Large intestine (tissue), 3 donors: ENCODE measurements around the gene WHRN. TPM values are rescaled to one million over a fixed set of nuclear protein-coding genes. Genes with fewer than 3 reads are reported as not detected.

Experiments
- DNase-seq, 2 donors: peaks; one replicate each; pipeline versions ENCODE4 v3.0.0 to v3.0.0-alpha.2; 2013
- H3K27ac ChIP-seq: one replicate; pipeline ENCODE4 v1.5.1; 2013; ENCODE audit warnings: low read length
- H3K27me3 ChIP-seq: 2 replicates; pipeline ENCODE4 v1.6.1; 2013; ENCODE audit warnings: low read length; ENCODE audit not compliant: control insufficient read depth, insufficient read depth
- H3K36me3 ChIP-seq: 2 replicates; pipeline ENCODE4 v1.6.1; 2013; ENCODE audit warnings: low read length; ENCODE audit not compliant: control insufficient read depth, insufficient read depth
- H3K4me1 ChIP-seq: one replicate; pipeline ENCODE4 v1.6.1; 2013; ENCODE audit warnings: low read length; ENCODE audit not compliant: control insufficient read depth, insufficient read depth
- H3K4me3 ChIP-seq: one replicate; pipeline ENCODE4 v1.5.1; 2013; ENCODE audit warnings: low read length
- H3K9me3 ChIP-seq: one replicate; pipeline ENCODE4 v1.6.1; 2013; ENCODE audit warnings: mild to moderate bottlenecking, low read depth, low read length, moderate library complexity; ENCODE audit not compliant: control insufficient read depth
- WGBS: methylation state at CpG from one replicate; pipeline ENCODE4 v1.1.5; 2013; ENCODE audit warnings: low lambda C conversion rate; ENCODE audit not compliant: insufficient coverage; 5-methylcytosine and 5-hydroxymethylcytosine counted together
- polyA plus RNA-seq: library from polyadenylated mRNA; unstranded; fragments of 120-200 nt; gene quantifications from one replicate; pipeline ENCODE4 v1.2.1, GENCODE V29; 2013

Gene WHRN
- polyA plus RNA-seq, 1 donor = 10.2 TPM

DNA sequence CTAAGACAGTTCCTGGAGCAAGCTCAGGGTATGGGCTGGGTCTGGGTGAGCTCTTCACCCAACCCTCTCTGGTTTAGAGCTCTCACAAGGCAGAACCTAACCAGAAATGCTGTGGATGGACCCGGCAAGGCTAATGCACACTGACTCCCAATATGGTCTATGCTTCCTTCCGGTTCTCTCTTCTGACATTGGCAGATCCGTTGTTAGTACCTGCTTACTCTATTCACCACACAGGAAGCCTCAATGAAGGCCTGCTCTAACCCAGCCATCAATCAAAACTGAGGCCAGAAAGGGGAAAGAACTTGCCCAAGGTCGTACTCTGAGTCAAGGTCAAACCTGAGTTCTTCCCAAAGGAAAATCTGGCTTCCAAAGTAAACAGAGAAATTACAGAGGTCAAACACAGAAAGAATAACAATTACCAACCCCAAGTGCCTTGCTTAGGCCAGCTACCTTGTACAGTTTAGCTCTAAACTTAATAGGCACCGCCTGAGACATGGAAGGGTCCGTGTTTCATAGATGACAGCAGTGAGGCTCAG, 71.5 kb downstream of the WHRN start:
- no peak overlapping the region for H3K4me3 ChIP-seq
- H3K9me3 ChIP-seq = no peaks in the 10 kb centered on the region
- no peaks in the 10 kb centered on the region for H3K27me3 ChIP-seq
- H3K4me1 ChIP-seq = no peaks in the 10 kb centered on the region
- DNase-seq = no peak
- 100% methylated on average over 1 of the region's 6 CpGs for WGBS
- no peaks in the 10 kb centered on the region for H3K36me3 ChIP-seq
- no peak overlapping the region for H3K27ac ChIP-seq

DNA sequence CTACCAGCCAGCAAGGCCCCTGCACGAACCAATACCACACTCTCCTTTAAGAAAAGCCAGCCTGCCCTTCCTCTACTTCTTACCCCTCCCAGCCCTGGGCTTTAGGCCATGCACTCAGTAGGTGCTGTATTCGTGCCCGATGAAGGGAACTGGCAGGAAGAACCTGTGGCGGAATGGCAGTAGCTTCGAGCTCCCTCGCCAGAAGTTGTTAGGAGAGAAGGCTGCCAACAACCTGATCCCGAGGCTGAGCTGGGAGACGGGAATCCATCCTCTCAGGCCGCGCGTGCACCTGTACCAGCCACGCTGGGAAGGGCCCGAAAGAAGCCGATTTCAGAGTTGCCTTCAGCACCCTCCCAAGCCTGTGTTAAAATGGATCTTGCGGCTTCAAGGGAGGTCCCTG, 72.2 kb downstream of the WHRN start:
- no CpG with 5 or more reads among the region's 15 CpGs for WGBS
- no peak overlapping the region for H3K4me3 ChIP-seq
- no peak for DNase-seq

DNA sequence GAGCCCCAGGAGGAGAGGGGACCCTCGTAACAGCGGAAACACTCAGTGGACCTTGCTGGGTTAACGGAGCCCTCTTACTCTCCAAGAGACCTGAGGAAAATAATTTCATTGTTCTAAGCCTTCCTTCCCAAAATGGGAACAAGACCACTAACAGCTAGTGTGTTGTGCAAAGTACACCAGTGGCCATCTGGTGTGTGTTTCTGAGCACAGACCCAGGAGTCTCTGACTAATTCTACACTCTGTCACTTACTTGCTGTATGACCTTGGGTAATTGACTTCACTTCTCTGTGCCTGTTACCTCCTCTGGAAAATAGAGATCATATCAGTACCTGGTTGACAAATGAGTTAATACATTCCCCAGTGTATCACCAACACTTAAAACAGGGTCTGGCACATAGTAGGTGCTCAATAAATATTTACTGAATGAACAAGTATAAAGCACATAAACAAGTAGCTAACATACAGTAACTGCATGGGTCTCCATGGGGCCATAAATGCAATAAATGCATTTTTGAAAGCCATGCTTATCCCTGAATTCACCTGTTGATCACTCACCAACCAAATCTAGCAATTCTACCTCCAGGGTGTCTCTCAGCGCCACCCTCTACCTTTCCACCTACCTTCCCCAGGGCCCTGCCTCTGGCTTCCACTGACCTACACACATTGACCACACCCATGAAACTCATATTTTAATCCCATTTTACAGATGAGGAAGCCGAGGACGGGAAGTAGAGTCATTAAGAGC, 72.8 kb downstream of the WHRN start:
- 0% methylated on average over 1 of the region's 6 CpGs for WGBS
- Histone ChIP-seq H3K36me3 (no peaks in the 10 kb centered on the region), H3K4me3 (no peak overlapping the region), H3K9me3 (no peaks in the 10 kb centered on the region), H3K27ac (no peak overlapping the region), H3K4me1 (no peaks in the 10 kb centered on the region), H3K27me3 (no peaks in the 10 kb centered on the region)
- no peak for DNase-seq

More for the DNA sequence above, 72.2 kb downstream of the WHRN start:
- H3K9me3 ChIP-seq = no peaks in the 10 kb centered on the region
- H3K27me3 ChIP-seq = no peaks in the 10 kb centered on the region
- no peaks in the 10 kb centered on the region for H3K4me1 ChIP-seq
- H3K36me3 ChIP-seq = no peaks in the 10 kb centered on the region
- no peak overlapping the region for H3K27ac ChIP-seq

DNA sequence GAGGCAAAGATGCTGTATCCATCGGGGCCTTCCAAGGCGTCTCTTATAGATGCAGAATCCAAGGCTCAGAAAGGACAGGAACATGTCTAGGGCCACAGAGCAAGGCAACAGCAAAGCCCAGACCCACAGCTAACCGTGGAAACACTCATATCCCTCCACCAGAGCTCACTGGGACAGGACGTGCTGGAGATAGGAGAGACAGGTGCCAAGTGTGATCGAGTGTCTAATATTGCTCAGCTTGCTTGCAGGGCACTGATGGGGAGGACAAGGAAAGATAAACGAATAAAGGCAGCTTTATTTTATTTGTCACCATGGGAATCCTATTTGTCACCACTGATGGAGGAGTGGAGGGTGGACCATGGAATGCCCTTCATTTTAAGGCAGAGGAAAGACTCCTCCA, 73.5 kb downstream of the WHRN start:
- no CpG with 5 or more reads among the region's 6 CpGs for WGBS
- no peaks in the 10 kb centered on the region for H3K9me3 ChIP-seq
- DNase-seq = no peak
- H3K36me3 ChIP-seq = no peaks in the 10 kb centered on the region
- H3K4me1 ChIP-seq = no peaks in the 10 kb centered on the region
- no peaks in the 10 kb centered on the region for H3K27me3 ChIP-seq
- H3K27ac ChIP-seq = no peak overlapping the region
- H3K4me3 ChIP-seq = no peak overlapping the region

DNA sequence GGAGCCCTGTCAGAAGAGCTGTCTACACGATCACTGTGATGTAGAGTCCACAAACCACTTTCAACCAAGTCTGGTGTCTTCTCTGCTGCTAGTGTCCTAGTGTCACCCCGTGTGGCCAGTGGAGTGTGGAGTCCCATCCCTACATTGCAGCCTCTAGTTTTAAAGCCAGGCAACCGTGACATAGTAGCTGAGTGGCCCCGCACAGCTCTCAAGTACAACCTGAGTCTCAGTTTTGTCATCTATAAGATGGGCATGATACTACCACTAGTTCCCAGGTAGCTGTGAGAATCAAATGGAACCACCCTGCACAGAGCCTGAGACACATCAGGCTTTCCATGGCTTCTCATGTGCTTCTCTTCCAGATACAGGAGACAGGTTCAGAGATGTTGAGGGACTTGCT, 74.3 kb downstream of the WHRN start:
- no peaks in the 10 kb centered on the region for H3K4me1 ChIP-seq
- H3K4me3 ChIP-seq = no peak overlapping the region
- H3K36me3 ChIP-seq = no peaks in the 10 kb centered on the region
- no peaks in the 10 kb centered on the region for H3K27me3 ChIP-seq
- H3K9me3 ChIP-seq = no peaks in the 10 kb centered on the region
- no CpG with 5 or more reads among the region's 4 CpGs for WGBS
- no peak overlapping the region for H3K27ac ChIP-seq
- no peak for DNase-seq

- Histone ChIP-seq H3K4me1 (no peaks in the 10 kb centered on the region), H3K27me3 (no peaks in the 10 kb centered on the region), H3K27ac (no peak overlapping the region), H3K9me3 (no peaks in the 10 kb centered on the region), H3K36me3 (no peaks in the 10 kb centered on the region), H3K4me3 (no peak overlapping the region)
- DNase-seq = no peak
- WGBS = no CpG with 5 or more reads among the region's 5 CpGs
Measured at GRCh38 chr9:114430457-114430856, 74.8 kb downstream of the WHRN start.

DNA sequence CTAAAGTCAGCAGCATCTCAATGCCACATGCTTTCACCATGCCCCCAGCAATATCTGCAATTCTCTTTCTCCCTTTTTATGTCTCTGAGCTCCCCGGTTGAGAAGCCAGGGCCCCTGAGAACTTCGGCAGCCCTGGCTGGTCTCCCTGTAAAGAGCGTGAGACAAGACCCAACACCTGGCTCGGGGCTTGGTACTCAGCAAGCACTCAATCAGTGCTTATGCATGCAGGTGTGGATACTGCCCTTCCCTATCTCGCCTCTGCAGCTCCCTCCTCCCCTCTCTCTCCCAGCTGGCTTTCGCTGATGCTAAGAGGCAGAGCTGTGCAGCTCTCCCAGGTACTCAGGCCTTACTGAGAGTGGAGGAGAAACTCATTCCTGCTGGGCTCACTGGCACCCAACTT, 75.8 kb downstream of the WHRN start:
- H3K27ac ChIP-seq = no peak overlapping the region
- H3K4me3 ChIP-seq = no peak overlapping the region
- no peaks in the 10 kb centered on the region for H3K4me1 ChIP-seq
- WGBS = no CpG with 5 or more reads among the region's 6 CpGs
- DNase-seq = no peak
- no peaks in the 10 kb centered on the region for H3K36me3 ChIP-seq
- H3K27me3 ChIP-seq = no peaks in the 10 kb centered on the region
- H3K9me3 ChIP-seq = no peaks in the 10 kb centered on the region

- WGBS = no CpG with 5 or more reads among the region's 8 CpGs
- no peaks in the 10 kb centered on the region for H3K27me3 ChIP-seq
- H3K4me1 ChIP-seq = no peaks in the 10 kb centered on the region
- no peak for DNase-seq
- no peaks in the 10 kb centered on the region for H3K9me3 ChIP-seq
- no peak overlapping the region for H3K4me3 ChIP-seq
- peaks cover 2% of the 10 kb centered on the region for H3K36me3 ChIP-seq
- H3K27ac ChIP-seq = no peak overlapping the region
Measured at GRCh38 chr9:114428466-114428865, 76.8 kb downstream of the WHRN start.

DNA sequence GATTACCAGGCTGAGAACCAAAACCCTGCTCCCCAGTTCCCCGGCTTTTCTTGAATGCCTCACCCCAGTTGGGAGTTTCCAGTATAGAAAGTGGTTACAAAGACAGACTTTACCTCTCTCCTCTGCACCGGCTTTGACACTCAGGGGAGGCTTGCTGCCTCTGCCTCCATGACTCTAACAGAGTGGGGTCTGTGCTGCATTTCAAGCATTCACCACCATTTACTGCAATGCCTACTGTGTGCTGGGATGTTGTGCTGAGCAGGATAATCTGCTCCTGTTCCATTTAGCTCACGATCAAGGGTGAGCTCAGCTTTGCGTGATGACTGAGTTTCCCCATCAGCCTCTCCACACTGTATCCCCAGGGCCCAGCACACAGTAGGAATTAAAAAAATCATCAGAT, 77.6 kb downstream of the WHRN start:
- WGBS = no CpG with 5 or more reads among the region's 4 CpGs
- Histone ChIP-seq H3K4me1 (no peaks in the 10 kb centered on the region), H3K36me3 (peaks cover 2% of the 10 kb centered on the region), H3K27ac (no peak overlapping the region), H3K9me3 (no peaks in the 10 kb centered on the region), H3K4me3 (no peak overlapping the region), H3K27me3 (no peaks in the 10 kb centered on the region)
- no peak for DNase-seq

DNA sequence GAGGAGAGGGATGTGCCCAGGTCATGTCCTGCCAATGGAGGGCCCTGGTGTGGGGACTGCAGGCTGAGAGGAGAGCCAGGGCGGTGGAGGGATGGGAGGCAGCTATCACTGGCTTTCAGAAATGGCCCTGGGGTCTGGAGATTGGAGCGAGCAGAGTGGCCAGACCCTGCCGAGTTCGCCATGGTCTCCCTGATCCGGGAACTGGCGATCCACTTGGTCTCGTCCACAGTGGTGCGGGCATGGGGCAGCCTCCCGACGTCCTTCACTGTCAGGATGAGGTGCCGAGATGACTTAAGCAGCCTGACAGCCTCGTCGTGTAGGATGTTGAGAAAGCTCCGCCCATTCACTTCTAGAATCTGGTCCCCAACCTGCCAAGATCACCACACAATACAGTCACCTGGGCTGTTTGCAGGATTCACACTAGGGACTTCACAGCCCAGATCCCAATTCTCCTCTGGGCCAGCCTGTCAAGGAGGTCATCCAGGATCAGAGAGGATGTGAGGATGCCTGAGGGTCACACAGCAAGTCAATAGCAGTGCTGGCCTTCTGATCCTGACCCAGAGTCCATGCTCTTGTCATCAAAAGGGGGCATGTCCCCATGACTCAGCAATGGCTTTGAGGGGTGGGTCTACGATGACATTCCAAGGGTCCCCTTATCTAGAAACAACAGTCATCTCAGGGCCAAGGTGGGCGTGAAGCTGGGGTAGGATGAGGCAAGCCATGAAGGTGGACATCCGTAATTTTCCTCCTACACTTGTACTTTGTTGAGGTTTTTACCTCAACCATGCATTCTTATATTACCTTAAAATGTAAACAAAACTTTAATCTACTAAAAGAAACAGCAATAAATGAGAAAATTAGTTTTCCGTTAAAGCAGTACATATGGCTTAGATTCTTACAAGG, 79.0 kb downstream of the WHRN start:
- no peaks in the 10 kb centered on the region for H3K4me1 ChIP-seq
- no peaks in the 10 kb centered on the region for H3K9me3 ChIP-seq
- H3K27me3 ChIP-seq = no peaks in the 10 kb centered on the region
- no peak overlapping the region for H3K4me3 ChIP-seq
- WGBS = 58% methylated on average over 2 of the region's 18 CpGs
- H3K27ac ChIP-seq = no peak overlapping the region
- peaks cover 2% of the 10 kb centered on the region for H3K36me3 ChIP-seq
- no peak for DNase-seq
